NCI-H526 (cell line): ENCODE results near the gene ZSWIM7.
A peak's percentile ranks its signal among the peaks of the same experiment; 100 is the strongest.
"Not testable (repeated sequence)": the region's sequence is repeated elsewhere in the genome, so short reads cannot be mapped to it uniquely, and the experiment has no call there.

ENCODE experiments used
- DNase-seq, 2 experiments: peaks; one replicate each; lab custom pipeline; 2025; lab: John Stamatoyannopoulos, UW

The ZSWIM7 gene

DNA sequence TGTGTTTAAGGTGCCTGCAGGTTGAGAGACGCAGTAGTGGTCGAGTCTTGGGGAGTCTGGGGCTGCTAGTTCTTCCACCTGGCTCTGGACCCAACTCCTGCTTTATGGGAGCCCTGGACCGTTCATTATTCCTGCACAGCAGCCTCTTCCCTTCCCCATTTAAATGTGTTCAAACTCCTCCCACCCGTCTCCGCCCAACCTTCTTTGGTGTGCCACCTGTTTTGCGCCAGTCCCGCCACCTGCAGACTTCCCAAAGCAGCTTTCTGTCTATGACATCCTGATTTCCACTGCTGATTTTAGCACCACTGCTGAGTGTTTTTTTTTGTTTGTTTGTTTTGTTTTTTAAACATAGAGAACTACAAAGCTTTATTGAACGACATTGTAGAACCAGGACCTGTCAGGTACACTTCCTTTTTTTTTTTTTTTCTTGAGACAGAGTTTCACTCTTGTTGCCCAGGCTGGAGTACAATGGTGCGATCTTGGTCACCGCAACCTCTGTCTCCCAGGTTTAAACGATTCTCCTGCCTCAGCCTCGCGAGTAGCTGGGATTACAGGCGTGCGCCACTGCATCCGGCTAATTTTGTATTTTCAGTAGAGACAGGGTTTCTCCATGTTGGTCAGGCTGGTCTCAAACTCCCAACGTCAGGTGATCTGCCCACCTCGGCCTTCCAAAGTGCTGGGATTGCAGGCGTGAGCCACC is 41.7 kb downstream of the ZSWIM7 start:
- DNase-seq = no peak

GRCh38 chr17:15957206-15957605 is 42.3 kb downstream of the ZSWIM7 start:
- no peak for DNase-seq

DNA sequence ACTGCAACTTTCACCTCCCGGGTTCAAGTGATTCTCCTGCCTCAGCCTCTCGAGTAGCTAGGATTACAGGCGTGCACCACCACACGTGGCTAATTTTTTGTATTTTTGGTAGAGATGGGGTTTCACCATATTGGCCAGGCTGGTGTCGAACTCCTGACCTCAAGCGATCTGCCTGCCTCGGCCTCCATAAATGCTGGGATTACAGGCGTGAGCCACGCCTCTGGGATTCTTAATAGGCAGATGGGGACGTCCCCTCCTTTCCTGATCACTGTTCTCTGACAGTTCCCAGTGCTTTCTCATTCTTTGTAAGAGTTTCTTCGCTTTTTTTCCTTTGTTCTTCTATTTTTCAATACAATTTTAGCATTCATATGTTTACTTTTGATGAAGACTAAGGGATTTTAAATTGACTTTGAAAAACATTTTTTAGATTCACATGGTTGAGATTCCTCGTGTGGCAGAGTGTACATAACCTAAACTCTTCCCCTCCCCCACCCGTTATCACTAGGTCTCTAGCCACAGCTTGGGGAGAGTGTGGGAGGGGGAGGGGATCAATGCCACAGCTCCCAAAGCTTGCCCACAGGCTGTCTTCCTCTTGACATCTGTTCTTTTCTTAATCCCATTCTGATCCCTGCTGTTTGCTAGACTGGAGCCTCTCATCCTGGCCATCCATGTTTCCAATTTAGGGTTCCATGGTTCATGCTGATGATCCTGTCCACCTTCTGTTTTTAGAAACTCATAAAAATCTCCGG is 43.5 kb downstream of the ZSWIM7 start:
- DNase-seq = no peak

- no peak for DNase-seq
Observed at GRCh38 chr17:15954222-15954621, 45.3 kb downstream of the ZSWIM7 start.

DNA sequence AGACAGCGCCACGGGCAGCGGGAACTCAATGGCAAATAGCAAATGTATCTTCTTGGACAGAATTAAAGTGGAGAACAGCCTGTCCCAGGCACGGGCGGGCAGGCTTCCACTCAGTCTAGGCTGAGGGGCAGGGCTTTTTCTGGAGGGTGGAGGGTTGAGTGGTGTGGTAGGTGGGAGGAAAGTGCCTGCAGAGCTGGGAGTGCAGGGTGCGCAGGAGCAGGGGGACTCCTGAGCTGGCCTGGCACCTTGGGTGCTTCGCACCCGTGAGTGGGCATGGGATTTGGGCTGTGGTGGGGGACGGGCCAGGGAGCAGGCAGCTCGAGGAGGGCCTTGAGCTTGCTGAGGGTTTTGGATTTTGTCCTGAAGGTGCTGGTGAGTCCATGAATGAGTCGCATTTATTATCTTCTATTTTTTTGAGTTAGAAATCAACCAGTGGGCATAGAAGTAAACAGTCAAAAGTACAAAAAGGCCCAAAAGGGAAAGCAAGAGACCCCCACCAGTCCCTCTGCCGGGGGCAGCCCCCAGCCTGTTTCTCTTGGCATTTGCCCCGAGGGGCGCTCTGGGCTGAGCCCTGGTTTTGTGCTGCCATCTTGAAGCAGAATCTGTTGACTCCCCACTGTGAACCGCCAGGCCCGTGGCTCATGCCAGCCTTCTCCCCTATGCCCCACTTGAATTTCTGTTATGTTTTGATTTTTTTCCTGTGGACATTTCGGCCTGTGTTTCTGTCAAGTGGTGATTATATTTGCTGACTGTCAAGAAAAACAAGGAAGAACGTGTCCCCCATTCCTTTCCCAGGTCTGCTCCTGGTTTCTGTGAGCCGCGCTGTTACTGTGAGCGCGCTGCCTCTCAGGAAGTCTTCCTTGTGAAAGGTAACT is 46.4 kb downstream of the ZSWIM7 start:
- no peak for DNase-seq

- no peak for DNase-seq
Observed at GRCh38 chr17:15952048-15952532, 47.4 kb downstream of the ZSWIM7 start.

GRCh38 chr17:15951368-15952047 is 48.0 kb downstream of the ZSWIM7 start:
- DNase-seq = no peak

DNA sequence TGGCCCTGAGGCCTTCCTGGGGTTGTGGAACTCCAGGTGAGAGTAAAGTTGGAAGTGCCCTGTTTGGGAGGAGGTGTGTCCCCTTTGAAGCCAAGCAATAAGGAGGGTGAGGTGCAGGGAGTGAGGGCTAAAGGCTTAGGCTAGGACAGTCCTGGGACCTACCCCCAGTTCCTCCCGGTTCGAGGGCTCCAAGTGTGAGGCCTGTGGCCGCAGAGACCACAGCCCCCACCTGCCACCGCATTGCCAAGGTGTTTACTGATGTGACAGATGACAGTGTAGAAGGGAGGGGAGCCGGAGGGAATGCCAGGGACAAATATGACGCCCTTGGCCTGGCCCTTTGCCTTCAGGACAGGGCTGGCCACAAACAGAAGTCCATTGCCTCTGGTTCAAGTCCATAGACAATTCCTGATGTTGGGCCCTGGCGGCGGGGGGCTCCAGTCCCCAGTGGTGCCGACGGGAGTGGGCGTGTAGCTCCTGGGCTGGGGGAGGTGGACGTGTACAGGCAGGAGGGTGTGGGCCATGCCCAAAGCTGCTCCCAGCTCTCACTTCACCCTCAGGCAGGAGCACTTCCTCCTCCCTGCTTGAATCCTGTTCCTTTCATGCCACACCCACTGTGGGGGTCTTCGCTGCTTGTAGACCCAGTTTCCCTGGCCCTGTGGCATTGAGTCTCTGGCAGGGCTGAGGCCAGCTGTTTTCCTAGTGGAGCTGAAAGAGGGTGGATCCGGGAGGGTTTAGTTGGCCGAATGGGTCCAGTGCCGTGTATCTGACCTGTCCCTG is 51.3 kb downstream of the ZSWIM7 start:
- DNase-seq = no peak

GRCh38 chr17:15947271-15947670 is 52.2 kb downstream of the ZSWIM7 start:
- no peak for DNase-seq

DNA sequence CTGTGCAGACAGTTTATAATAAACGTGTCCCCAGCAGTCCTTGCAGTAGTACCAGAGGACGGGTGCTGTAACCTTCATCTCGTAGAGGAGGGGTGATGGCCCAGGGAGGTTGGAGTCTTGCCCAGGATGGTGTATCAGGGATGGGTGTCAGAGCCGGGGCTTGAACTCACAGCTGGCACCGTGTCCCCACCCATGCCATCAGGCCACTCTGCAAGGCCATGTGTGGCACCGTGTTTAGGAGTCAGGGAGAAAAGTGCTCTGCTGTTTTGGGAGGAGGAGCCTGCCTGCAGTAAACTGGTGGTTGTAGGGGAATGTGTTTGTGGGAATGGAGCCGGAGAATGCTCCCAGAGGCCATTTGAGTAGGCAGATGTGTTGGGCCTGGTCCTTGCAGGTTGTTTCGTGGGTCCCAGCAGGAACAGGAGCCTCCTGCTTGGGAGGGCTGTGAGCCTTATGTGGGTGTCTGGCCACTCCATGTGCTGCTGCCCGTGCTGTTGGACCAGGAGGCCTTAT is 52.8 kb downstream of the ZSWIM7 start:
- no peak for DNase-seq

GRCh38 chr17:15945527-15946191 is 53.8 kb downstream of the ZSWIM7 start:
- peak in 1 of 2 experiments; percentile 34 for DNase-seq

DNA sequence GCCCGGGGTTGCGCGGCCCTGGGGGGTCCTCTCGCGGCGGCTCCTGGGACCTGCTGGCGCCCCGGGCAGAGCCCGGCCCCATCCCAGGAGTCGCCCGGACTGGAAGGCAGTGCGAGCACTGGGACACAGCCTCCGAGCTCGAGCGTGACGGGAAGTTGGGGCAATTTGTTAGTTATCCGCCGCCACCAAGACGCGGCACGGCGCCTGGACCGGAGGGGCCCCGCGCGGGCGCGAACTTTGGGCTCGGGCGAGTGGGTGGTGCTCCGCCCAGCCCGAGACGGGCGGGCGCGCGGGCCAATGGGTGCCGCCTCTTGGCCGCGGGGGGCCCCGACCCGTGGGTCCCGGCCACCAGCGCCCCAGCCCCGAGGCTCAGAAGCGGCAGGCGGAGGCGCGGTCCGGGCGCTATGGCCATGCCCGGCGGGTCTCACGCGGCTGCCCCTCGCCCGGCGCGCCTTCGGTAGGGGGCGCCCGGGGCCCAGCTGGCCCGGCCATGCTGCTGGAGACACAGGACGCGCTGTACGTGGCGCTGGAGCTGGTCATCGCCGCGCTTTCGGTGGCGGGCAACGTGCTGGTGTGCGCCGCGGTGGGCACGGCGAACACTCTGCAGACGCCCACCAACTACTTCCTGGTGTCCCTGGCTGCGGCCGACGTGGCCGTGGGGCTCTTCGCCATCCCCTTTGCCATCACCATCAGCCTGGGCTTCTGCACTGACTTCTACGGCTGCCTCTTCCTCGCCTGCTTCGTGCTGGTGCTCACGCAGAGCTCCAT is 54.6 kb downstream of the ZSWIM7 start, which contains the start of gene ADORA2B:
ADORA2B (plus strand) TSS at position 372 of the 768 bp plus-strand sequence; CDS start at position 491, 119 bp downstream.
- DNase-seq = peak in 1 of 2 experiments; percentile 66

- DNase-seq = no peak
Observed at GRCh38 chr17:15943971-15944758, 55.3 kb downstream of the ZSWIM7 start.

GRCh38 chr17:15942207-15942833 is 57.2 kb downstream of the ZSWIM7 start:
- no peak for DNase-seq

- DNase-seq = no peak
Observed at GRCh38 chr17:15941781-15942180, 57.7 kb downstream of the ZSWIM7 start.

- DNase-seq = not testable (repeated sequence)
Observed at GRCh38 chr17:15936481-15936880, 63.0 kb downstream of the ZSWIM7 start.

- DNase-seq = no peak
Observed at GRCh38 chr17:15935891-15936290, 63.6 kb downstream of the ZSWIM7 start.

- no peak for DNase-seq
Observed at GRCh38 chr17:15934866-15935265, 64.6 kb downstream of the ZSWIM7 start.
